Activated naive CD8-positive, alpha-beta T cell treated with anti-CD3 and anti-CD28 coated beads, Interleukin-2, amount 50 U/mL, for 16 hours (primary cell): ENCODE results near the gene WDR27.

Source experiments
- DNase-seq: peaks from one replicate; pipeline ENCODE4 v3.0.0-alpha.2; 2020; ENCODE audit warnings: low read depth, low spot score

Gene WDR27

DNA sequence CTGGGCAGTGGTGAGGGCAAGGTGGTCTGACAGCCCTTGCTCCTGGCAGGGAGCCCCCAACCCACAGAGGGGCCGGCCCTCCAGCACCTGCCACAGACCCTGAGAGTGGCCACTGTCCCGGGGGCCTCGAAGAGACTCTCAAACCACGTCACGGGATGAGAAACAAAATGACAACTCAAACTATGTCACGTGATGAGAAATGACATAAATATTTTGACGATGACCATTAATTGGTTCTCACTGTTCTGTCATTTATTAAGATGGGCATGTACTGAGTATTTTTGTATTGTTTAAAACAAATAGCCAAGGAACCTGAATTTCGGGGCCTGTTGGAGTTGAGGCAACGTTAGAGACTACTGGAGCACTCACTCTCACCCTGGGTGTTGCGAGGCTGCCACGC, 135.5 kb downstream of the WDR27 start:
- no peak for DNase-seq

DNA sequence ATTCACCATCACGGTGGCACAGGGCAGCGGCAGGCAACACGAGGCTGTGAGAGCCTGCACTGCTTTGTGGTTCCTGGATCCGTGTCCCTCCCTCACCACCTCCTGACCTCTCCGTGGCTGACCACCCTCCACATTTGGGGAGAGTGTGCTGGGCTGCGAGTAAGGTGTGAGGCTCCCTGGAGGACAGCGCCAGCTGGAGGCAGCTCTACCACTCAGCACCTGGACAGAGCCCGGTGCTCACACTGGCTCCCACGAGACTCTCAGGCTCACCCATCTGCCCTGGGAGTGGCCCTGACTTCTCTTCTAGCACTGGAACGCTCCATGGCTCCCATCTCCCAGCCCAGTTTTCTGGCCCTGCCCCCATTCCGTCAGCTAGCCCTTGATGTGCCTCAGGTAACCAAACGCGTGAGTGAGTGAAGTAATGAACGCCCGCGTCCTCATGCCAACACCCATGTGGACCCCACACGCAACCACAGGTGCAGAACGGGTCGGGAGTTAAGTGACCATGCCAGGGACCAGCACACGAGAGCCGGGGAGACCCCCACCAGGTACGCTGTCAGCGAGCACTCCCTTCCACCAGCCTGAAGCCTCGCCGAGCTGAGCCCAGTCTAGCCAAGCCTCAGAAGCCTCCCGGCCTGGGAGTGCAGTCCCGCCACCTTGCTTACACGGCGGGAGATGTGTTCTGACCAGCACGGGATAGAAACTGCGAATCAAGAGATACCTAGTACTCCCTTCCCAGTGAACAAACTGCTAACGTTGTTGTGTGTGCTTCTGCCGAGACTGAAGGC, 137.2 kb downstream of the WDR27 start:
- DNase-seq: no peak

DNA sequence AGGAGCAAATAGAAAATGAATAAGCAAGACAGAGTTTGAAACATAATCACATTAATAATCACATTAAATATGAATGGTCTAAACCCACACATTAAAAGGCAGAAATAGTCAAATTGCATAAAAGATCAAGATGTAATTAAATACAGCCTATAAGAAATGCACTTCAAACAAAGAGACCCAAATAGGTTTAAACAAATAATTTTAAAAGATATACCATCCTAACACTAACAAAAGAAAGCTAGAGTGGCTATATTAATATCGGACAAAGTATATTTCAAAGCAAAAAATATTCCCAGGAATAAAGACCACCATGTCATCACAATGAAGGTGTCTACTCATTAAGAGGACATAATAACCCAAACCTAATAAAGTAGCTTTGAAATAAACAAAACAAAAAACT, 140.2 kb downstream of the WDR27 start:
- no peak for DNase-seq

DNA sequence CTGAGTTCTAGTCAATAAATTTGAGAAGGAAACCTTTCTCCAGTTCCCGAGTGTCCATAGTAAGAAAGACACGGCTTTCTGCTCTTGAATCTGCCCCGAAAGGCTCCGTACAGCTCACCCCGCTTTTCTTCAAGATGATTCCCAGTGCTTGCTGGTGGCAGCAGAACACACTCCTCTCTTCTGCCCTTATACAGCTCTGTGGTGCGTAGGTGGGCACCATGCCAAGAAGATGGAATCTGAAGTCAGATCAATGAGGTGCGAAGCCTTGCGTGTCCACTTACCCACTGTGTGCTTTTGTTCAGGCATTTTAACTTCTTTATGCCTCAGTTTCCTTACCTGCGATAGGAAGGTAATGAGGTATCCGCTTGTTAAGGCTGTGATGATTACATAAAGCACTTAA, 142.2 kb downstream of the WDR27 start:
- no peak for DNase-seq

DNA sequence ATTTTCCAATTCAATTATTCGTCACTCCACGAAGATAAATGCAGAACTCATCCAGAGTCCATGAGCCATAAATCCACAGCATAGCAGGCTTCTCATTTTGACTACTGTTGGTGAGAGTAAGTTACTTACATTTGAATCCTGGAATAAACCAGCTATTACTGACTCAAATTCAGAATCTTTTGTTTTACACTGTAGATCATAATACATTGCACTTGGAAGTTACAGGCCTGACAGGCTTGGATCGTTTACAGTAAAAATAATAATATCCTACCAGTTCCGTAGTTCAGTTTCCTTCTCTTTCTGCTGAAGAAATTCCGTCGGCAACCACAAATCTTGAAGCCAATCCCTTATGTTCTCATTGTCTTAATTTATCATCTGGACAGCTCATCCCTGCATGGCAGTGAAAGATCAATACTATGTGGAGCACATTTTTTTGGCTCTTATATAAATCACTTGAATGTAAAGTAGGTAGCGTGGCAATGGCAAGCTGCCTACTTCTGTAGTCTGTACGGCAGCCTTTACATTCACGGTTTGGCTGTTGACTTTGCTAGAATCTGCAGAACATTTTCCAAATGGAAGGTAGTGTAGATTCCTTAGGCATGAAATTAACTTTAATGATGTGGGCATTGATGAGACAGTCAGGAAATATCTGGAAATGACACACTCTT, 142.9 kb downstream of the WDR27 start:
- DNase-seq: no peak

DNA sequence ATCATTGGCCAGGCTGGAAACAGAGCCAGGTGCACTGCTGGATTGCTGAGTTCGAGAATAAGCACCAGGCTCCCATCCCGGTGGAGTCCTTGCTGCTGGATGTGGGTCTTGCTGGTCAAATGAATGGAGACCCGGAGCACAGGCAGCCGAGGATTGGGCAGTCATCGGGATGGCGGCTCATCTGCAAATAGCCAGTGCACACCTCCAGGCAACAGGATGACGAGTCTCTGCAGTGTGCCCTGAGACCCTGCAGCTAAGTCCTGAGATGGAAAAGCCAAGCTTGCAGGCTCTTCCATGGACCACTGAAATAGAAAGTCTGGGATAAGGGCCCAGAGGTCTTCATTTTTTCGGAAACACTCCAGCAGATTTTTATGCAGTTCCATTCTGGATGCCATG, 143.5 kb downstream of the WDR27 start:
- DNase-seq: no peak

DNA sequence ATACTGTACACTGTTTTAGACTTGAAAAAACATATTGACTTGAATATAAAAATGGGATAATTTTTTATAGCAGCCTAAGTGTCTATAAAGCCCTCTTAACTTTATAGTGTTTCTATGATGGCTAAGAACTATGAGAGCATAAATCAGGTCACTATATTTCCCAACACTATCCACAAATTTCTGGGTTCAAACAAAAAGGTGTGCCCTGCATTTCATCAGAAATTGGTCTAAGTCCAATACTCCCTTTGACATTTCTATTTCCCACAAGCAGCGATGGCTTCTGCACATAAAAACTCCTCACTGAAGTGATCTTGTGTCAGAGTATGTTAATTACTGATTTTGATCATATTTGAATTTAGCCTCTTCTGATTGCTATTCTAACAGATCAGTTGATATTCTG, 143.9 kb downstream of the WDR27 start:
- DNase-seq: no peak

DNA sequence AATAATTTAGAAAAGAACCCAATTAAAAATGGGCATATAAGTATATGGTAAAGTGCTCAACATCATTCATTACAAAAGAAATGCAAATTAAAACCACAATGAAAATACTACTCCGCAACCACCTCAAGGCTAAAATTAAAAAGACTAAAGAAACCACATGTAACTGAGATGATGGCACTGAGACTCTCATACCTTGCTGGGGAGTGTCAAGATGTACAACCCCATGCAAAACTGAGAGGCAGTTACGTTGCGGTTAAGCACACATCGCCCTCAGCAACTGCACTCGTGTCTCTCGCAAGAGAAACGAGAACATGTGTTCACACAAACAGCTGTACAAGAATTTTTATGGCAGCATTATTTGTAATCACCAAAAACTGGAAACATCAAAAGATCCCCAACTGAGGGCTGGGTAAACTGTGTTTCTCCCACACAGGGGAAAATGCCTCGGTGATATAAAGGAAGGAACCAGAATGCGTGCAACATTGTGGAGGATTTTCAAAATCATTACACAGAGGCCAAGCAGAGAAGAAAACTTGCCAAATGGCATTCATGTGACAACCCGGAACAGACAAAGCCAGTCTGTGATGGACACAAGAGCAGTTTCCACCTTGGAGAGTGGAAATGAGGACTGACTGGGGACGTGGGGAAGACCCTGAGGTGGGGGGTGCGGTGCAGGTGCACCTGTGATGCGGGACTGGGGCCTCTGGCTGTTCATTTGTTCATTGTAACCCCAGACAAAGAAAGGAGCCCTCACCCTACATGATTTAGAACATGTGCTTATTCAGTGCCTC, 144.9 kb downstream of the WDR27 start:
- no peak for DNase-seq

DNA sequence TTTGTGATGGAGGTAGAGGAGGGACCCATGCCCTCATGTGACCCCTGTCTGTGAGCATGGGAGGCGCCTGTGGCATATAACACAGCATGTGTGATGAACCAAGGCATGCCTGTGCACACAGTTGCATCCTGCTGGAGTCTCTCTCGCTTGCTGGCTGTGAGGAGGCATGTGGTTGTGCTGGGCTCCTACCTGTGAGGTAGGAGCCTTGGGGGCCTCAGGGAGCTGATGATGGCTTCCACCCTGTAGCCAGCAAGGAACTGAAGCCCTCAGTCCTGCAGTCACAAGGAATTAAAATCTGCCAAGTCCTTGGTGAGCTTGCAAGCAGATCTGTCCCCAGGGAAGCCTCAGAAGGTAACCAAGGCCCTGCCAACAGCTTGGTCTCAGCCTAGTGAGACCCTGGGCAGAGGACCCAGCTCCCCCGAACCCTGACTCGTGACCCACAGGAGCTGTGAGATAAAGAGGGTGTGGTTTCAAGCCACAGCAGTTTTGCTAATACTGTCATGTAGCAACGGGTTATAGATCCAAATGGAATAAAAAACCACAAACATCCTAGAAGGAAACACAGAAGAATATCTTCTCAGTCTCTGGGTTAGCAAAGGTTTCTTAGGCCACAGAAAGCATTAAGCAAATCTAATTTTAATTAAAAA, 145.7 kb downstream of the WDR27 start:
- DNase-seq: no peak

DNA sequence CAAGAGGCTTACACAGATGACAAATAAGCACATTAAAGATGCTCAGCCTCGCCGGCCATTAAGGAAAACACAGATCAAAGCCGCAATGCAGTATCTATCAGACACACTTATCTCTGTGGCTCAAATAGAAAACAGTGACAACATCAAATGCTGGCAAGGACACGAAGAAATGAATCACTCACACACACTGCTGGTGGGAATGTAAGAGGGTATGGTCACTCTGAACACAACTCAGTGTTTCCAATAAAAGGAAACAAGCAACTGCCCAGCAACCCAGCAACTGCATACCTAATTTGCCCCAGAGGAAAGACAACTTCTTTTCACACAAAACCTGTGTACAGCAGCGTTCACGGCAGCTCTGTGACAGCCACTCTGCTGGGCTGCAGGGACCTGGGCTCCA, 155.8 kb downstream of the WDR27 start:
- no peak for DNase-seq

DNA sequence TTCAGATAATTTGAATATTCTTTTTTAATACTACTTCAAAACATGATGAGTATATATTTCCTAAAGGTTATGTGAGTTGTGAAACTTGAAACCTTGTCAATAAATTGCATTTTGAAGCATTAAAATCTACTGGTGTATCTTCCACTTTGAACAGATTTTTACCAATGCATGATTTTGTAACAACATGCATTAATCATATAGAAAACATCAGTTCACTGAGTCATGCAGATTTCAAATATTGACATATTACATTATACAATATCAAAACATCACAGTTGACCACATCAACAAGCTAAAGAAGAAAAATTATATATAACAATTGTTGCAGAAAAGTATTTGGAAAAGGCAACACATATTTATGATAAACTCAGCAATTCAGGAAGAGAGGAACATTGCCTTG, 158.1 kb downstream of the WDR27 start:
- DNase-seq: no peak

DNA sequence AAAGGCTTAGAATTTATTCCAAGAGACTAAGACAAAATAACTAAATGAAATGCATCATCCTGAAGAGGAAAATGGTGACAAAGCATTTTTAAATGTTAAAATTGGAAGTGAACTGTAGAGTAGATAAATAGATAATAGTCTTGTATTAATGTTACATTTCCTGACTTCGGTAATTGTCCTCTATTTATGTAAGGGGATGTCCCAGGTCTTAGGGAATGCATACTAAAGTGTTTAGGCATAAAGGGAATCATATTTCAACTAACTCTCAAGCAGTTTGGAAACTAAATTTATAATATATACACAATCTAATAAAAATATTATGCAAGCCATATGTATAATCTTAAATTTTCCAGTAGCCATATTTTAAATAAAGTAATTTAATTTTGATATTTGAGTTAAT, 159.3 kb downstream of the WDR27 start:
- DNase-seq: no peak

DNA sequence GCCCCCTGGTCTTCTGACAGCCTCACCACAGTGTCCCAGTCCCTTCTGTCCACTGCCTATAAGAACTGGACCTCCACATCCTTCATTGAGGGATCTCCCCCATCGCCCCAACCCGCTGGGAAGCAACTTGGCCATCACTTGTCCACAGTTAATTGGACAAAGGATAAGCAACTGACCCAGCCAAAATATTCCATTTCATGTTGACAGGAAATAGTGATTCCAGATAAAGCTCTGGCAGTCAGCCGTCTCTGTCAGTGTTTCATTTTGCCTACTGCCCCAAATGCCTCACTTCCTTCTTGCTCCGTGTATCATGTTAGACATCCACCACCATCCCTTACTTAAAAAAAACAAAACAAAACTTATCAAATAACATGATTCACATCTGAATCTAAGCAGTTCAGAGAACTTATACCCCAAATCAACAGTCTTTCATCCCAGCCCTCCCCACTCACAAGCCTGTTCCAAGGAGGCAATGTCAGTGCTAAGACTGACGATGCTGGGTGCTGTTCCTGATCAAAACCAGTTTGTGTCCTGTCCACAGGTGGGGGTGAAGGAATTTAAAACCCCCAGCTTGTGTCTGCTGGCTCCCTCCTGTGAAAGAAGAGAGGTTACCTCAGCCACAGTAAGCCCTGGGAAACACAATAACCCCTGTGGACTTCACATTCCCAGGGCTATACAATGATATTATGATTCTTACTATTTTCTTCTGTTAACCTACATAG, 162.5 kb downstream of the WDR27 start:
- no peak for DNase-seq

DNA sequence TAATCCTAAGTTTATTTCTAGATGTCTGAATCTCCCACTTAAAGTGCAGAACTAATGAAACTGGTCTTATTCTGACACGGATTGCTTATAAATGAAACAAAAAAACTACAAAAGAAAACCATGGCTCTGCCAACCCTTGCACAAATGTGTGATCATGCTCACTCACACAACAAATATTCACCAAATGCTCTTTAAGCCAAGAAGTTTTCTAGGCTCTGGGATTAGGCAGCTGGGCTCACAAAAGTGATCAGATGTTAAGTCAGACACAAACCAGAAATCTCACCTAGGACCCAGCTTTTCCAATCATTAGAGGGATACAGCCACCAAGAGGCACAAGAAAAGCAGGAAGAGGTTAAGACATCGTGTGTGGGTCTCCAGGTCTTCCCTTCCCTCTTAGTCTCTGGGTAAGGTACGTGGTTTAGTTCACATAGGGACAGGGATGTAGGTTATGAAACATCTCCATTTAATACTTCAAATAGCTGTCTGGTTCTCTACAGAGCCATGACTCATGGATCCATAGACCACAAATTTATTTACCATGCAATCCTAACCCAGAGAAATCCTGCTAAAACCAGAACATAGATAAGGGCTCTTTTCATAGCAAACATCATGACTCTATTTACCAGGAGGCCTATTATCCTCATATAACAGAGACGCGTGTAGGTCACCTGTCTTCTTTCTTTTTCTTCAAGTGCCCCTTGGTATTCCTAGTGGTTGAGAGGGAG, 165.2 kb downstream of the WDR27 start:
- no peak for DNase-seq

DNA sequence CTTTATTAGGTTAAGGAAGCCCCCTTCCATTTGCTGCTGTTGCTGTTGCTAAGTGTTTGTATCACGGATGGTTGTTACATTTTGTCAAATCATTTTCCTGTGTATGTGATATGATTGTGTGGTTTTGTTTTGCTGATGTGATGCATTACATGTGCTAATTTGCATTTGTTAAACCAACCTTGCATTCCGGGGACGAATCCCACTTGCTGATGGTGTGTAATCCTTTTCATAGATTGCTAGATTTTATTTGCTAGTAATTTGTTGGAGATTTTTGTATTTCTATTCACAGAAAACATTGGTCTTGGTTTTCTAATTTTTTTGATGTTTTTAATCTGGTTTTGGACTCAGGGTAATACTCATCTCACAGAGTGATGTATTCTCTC, 167.8 kb downstream of the WDR27 start:
- DNase-seq: no peak

DNA sequence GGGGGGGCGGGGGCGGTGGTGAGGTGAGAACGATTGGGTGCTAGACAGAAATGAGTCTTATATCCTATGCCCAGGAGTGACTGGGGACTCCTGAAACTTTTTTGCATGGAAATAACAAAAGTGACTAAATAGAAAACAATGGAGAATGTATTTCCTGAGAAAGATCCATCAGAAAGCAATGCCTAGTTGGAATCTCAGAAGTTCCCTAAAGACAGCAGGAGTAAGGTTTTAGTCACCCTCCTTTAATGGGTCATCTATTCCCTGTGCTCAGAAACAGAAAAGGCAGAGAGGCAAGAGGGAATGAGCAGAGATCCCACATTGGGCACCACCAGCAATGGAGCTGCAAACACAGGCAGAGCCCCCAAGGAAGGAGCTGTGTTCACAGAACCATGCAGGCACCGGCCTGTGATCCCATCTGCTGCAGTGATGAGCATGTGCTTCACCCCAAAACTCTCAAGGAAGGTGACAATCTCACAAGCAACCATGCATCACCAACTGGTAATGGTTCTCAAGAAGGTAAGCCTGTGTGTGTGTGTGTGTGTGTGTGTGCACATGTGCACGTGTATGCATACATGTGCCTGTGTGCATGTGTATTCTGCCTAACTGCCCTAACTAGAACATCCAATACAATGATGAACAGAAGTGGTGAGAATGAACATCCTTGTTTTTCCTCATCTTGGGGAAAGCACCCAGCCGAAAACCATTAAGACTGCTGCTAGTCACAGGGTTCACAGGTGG, 168.4 kb downstream of the WDR27 start:
- no peak for DNase-seq

DNA sequence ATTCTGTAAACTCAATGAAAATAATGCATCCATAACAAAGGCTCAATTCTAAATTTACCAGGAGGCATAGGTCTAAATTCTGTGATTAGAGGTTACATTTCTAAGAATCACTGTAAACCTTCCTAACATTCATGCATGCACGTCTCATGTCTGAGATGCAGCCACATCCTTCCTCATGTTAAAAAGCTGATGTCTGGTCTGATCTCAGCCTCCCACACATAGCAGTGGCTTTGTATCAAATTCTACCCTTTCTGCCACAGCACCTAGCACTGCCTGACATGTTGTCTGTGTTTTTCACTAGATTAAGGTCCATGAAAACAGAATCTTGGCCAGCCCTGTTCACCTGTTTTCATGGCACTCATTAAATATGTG, 171.1 kb downstream of the WDR27 start:
- DNase-seq: no peak

DNA sequence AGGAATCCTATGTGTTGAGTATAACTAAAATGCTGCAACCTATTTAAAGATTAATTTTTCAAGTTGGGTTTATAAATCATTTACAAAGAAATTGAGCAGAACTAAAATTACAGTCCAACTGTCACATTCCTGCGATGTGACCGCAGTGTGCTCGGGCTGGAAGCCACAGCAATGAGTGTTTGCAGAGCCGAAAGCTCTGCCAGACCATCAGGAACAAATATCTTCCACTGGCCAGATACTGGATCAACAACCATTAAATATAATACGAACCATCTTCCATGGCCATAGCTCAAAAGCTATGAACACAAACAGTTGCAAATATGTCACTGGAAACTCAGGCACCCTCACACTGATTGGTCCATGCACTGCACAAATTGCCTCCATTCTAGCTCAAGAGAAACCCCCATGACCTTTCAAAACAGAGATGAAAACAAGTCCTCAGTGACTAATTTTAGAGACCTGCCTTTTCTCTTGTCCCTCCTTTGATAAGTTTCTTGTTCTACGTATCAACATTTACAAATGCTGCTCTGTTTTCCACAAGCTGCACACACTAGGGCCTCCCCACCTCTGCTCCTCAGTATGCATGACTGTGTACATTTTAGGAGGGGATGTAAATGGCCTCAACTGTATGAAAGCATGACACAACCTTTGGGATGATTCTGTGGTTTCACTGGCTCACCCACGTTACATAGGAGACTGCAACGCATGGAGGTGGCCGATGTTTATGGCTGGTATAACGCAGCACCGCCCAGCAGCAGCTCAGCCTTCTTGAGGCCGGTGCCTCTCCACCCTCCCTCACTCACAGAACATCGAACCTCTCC, 171.7 kb downstream of the WDR27 start:
- DNase-seq: no peak

DNA sequence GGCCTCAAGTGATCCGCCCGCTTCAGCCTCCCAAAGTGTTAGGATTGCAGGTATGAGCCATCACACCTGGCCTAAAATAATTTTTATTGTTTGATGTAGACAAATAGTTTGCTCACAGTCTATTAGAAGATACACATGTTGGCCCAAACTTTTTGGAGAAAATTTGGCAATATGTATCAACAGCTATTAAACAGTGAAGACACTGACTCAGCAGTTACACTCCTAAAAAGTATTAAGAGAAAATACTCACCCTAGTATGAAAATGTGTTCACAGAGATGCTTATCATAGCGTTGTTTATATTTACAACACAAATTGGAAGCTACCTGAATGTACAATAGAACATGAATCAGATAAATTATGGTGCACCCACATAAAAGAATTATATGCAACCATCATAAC, 173.1 kb downstream of the WDR27 start:
- no peak for DNase-seq
